HUES64 (cell line): Measurements from ENCODE around the gene NCR1.
"Not testable (repeated sequence)": the region's sequence is repeated elsewhere in the genome, so short reads cannot be mapped to it uniquely, and the experiment has no call there.

ENCODE experiments used
- H3K27ac ChIP-seq: 2 replicates; pipeline ENCODE4 v1.7.0; 2013; ENCODE audit warnings: low read depth, low read length, inconsistent platforms
- H3K27me3 ChIP-seq: 2 replicates; pipeline ENCODE4 v1.6.1; 2013; ENCODE audit warnings: mild to moderate bottlenecking, low read length; ENCODE audit not compliant: insufficient read depth
- H3K36me3 ChIP-seq: 2 replicates; pipeline ENCODE4 v1.6.1; 2013; ENCODE audit warnings: mild to moderate bottlenecking, low read length; ENCODE audit not compliant: insufficient read depth
- H3K4me1 ChIP-seq: 2 replicates; pipeline ENCODE4 v1.6.1; 2013; ENCODE audit warnings: mild to moderate bottlenecking, low read length, moderate library complexity; ENCODE audit not compliant: insufficient read depth
- H3K4me3 ChIP-seq: 2 replicates; pipeline ENCODE4 v1.5.1; 2013; ENCODE audit warnings: mild to moderate bottlenecking, low read length, moderate library complexity
- H3K9ac ChIP-seq: 2 replicates; pipeline ENCODE4 v1.6.1; 2013; ENCODE audit warnings: mild to moderate bottlenecking, low read depth, low read length
- H3K9me3 ChIP-seq: 2 replicates; pipeline ENCODE4 v1.6.1; 2013; ENCODE audit warnings: low read depth, low read length; ENCODE audit not compliant: insufficient read depth
- WGBS: fragments of 150-250, 120-280 bp; methylation state at CpG from one replicate; pipeline ENCODE4 v1.1.7; 2013; ENCODE audit warnings: missing lambda C conversion rate; 5-methylcytosine and 5-hydroxymethylcytosine counted together

NCR1 gene

DNA sequence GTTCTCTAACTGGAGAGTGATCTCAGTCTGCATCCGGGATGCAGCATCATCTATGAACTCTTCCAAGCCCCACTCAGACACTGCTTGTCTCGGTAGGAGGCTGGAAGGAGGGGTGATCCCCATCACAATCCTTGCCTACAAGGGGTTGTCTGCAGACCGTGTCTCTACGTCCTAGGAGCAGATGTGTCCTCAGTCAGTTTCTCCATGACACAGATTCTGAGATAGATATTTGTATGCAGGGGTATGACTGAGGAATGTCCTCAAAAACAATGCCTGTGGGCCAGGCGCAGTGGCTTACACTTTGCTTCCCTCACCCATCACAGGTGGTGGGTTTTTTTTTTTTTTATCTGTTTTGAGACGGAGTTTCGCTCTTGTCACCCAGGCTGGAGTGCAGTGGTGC lies 871 bp downstream of the NCR1 start:
- Histone ChIP-seq H3K4me1 (peaks cover 14% of the 10 kb centered on the region), H3K9ac (no peak overlapping the region), H3K9me3 (no peaks in the 10 kb centered on the region), H3K4me3 (no peak overlapping the region), H3K27ac (no peak overlapping the region), H3K27me3 (no peaks in the 10 kb centered on the region), H3K36me3 (no peaks in the 10 kb centered on the region)
- 91% methylated on average over 6 of the region's 7 CpGs for WGBS

DNA sequence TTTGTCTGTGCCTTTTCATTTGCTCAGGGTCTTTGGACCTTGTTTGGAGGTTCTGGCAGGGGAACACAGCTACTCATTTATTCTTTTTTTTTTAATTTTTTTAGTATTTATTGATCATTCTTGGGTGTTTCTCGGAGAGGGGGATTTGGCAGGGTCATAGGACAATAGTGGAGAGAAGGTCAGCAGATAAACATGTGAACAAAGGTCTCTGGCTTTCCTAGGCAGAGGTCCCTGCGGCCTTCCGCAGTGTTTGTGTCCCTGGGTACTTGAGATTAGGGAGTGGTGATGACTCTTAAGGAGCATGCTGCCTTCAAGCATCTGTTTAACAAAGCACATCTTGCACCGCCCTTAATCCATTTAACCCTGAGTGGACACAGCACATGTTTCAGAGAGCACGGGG lies 2.0 kb downstream of the NCR1 start:
- not testable (repeated sequence) for H3K4me3 ChIP-seq, H3K36me3 ChIP-seq, H3K9me3 ChIP-seq, H3K9ac ChIP-seq, H3K27ac ChIP-seq, H3K27me3 ChIP-seq
- no CpG with 5 or more reads among the region's 5 CpGs for WGBS
- H3K4me1 ChIP-seq, result peaks cover 14% of the 10 kb centered on the region

DNA sequence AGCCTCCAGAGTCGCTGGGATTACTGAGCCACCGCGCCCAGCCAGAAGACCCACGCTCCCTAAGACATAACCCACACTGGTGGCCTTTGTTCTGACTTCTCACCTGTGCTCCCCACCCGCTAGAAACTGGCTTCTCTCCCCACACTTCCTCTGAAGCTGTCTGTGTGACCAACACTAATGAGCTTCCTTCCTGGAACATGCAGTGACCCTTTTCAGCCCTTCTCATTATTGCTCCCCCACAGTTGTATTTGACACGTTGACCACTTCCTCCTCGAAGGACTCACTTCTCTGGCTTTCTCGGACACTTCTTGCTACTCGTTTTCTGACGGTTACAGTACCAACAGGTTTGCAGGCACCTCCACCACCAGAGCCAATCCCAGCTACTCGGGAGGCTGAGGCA lies 10.9 kb downstream of the NCR1 start:
- Histone ChIP-seq H3K9ac (no peak overlapping the region), H3K27me3 (no peaks in the 10 kb centered on the region), H3K4me3 (no peak overlapping the region), H3K36me3 (no peaks in the 10 kb centered on the region), H3K9me3 (no peaks in the 10 kb centered on the region), H3K27ac (no peak overlapping the region), H3K4me1 (no peaks in the 10 kb centered on the region)
- 92% methylated on average over 11 of the region's 11 CpGs for WGBS

DNA sequence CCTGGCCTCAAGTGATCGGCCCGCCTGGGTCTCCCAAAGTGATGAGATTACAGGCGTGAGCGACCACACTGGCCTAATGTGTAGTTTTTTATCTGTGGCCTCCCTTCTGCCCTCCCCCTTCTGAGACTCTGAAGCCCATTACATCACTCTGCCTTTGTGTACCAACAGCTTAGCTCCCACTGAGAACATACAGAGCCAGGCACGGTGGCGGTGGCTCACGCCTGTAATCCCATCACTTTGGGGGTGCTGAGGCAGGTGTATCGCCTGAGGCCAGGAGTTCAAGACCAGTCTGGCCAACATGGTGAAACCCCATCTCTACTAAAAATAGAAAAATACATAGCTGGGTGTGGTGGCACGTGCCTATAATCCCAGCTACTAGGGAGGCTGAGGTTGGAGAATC lies 12.6 kb downstream of the NCR1 start:
- H3K27ac ChIP-seq, result no peak overlapping the region
- no peaks in the 10 kb centered on the region for H3K27me3 ChIP-seq
- no peak overlapping the region for H3K4me3 ChIP-seq
- no peak overlapping the region for H3K9ac ChIP-seq
- H3K4me1 ChIP-seq, result no peaks in the 10 kb centered on the region
- WGBS, result 86% methylated on average over 9 of the region's 9 CpGs
- no peaks in the 10 kb centered on the region for H3K36me3 ChIP-seq
- no peaks in the 10 kb centered on the region for H3K9me3 ChIP-seq

DNA sequence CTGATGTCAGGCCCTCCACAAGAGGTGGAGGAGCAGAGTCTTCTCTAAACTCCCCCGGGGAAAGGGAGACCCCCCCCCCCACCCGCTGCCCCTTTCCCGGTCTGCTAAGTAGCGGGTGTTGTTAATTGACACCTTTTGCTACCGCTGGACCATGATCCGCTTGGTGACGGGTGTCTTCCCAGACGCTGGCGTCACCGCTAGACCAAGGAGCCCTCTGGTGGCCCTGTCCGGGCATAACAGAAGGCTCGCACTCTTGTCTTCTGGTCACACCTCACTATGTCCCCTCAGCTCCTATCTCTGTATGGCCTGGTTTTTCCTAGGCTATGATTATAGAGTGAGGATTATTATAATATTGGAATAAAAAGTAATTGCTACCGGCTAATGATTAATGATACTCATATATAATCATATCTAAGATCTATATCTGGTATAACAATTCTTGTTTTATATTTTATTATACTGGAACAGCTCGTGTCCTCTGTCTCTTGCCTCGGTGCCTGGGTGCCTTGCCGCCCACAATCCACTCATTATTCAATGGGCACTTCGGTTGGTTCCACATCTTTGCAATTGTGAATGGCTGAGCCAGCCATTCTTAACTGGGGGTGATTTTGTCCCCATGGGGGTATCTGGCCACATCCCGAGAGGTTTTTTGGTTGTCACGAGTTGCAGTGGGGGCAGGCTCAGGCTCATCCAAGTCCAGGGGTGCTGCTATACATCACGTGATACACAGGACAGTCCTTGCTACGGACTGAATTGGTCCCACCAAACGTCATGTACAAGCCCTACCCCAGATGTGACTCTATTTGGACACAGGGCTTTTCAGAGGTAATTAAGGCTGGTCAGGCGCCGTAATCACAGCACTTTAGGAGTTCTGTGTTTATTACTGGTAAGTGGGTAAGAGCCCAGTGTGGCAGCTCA lies 14.0 kb downstream of the NCR1 start:
- H3K4me1 ChIP-seq, H3K27ac ChIP-seq: not testable (repeated sequence)
- 59% methylated on average over 17 of the region's 24 CpGs for WGBS

DNA sequence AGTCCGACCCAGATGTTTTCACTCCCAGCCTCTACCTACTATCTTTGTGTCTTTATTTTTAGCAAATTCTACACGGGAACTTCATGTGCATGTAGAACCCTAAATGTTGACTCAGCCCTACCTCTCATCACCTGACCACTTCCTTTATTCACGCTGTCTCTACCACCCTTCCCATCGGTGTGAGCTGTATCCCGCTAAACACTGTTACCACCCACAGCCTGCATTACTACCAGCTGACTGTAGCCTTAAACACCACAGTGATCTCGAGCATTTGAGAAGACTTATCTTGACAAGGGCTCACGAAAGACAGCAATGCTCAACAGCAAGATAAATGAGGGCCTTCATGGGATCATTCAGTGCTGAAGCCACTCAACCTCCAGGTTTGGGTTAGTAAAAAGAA lies 15.1 kb downstream of the NCR1 start:
- H3K9ac ChIP-seq, result no peak overlapping the region
- H3K9me3 ChIP-seq, result no peaks in the 10 kb centered on the region
- H3K4me1 ChIP-seq, result no peaks in the 10 kb centered on the region
- no peak overlapping the region for H3K4me3 ChIP-seq
- H3K27me3 ChIP-seq, result no peaks in the 10 kb centered on the region
- no peak overlapping the region for H3K27ac ChIP-seq
- no peaks in the 10 kb centered on the region for H3K36me3 ChIP-seq
- 91% methylated on average over 7 of the region's 7 CpGs for WGBS

More for the DNA sequence above, 14.0 kb downstream of the NCR1 start:
- H3K9ac ChIP-seq, H3K36me3 ChIP-seq, H3K27me3 ChIP-seq, H3K4me3 ChIP-seq, H3K9me3 ChIP-seq: not testable (repeated sequence)

DNA sequence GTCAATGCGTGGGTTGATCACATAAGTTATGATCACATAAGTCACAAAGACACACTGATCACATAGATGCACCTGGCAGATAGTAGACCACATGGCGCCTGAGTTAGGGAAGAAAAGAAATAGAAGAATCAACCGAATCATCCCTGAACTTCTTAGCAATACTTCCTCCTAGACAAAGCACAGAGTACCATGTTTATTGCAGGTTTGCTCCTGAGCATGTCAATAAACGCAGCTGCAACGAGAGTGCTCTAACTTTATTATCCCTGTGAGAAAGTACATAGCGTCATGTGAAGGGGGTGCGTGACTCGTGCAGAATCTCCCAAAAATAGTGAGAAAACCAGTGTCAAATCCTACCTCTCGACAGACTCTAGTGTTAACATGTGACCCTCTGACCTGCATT lies 17.3 kb downstream of the NCR1 start:
- no peaks in the 10 kb centered on the region for H3K27me3 ChIP-seq
- H3K27ac ChIP-seq, result no peak overlapping the region
- 91% methylated on average over 9 of the region's 9 CpGs for WGBS
- H3K4me3 ChIP-seq, result no peak overlapping the region
- H3K9me3 ChIP-seq, result peaks cover 9% of the 10 kb centered on the region
- H3K36me3 ChIP-seq, result no peaks in the 10 kb centered on the region
- no peak overlapping the region for H3K9ac ChIP-seq
- no peaks in the 10 kb centered on the region for H3K4me1 ChIP-seq

DNA sequence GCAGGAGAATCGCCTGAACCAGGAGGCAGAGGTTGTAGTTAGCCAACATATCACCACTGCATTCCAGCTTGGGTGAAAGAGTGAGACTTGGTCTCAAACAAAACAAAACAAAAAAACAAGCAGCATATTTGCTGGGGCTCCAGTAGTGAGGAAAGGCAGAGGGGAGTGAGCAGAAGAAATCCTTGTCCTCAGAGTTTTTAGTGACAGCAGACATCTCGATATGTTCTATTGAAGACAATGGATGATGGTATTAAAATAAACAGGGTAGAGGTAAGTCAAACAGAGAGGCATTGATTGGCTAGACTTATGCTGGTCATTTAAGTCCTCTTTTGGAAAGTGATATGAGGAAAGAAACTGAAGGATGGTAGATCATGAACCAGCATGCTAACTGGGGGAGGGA lies 22.4 kb downstream of the NCR1 start:
- Histone ChIP-seq H3K36me3 (no peaks in the 10 kb centered on the region), H3K27ac (no peak overlapping the region), H3K9me3 (peaks cover 12% of the 10 kb centered on the region), H3K4me1 (no peaks in the 10 kb centered on the region), H3K9ac (no peak overlapping the region), H3K27me3 (no peaks in the 10 kb centered on the region), H3K4me3 (no peak overlapping the region)
- WGBS, result 97% methylated on average over 2 of the region's 2 CpGs

DNA sequence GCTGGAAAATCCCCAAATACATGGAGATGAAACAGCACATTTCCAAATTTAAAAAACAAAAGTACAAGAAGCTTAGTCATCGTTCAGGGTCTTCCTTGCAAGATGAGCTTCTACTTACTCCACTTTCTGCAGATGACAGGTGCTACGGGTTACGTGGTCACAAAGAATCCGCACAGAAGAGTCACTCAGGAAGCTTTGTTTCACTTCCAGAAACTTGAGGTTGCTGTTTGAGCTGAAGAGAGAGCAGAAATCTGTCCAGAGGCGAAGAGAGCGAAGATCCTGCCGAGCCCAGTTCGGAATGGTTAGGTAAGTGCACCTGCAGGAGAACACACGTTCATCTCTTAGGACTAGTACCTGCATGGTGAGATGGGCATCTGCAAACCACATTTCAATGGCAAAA lies 32.0 kb downstream of the NCR1 start:
- no peak overlapping the region for H3K4me3 ChIP-seq
- H3K9ac ChIP-seq, result no peak overlapping the region
- WGBS, result 91% methylated on average over 9 of the region's 9 CpGs
- no peaks in the 10 kb centered on the region for H3K27me3 ChIP-seq
- no peaks in the 10 kb centered on the region for H3K4me1 ChIP-seq
- no peaks in the 10 kb centered on the region for H3K36me3 ChIP-seq
- H3K9me3 ChIP-seq, result no peaks in the 10 kb centered on the region
- H3K27ac ChIP-seq, result no peak overlapping the region

DNA sequence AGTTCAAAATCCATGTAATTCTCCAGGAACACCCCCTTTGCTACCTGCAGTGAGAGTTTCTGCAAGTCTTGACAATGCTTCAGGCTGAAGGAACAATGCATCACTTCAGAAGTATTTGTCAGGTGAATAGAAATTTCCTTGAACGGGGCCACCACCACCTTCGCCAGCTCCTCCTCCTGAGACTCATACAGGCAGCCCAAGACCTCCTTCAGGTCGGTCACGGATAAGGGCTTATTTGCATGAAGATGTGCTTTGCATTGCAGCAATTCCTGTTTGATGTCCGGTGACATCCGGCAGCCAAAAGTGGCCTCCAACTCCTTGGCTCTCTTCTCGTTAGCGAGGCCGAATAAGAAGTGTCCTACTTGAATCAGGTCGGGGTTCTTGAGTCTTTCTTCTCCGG lies 33.0 kb downstream of the NCR1 start:
- Histone ChIP-seq H3K27ac (no peak overlapping the region), H3K9ac (no peak overlapping the region), H3K4me3 (no peak overlapping the region)

DNA sequence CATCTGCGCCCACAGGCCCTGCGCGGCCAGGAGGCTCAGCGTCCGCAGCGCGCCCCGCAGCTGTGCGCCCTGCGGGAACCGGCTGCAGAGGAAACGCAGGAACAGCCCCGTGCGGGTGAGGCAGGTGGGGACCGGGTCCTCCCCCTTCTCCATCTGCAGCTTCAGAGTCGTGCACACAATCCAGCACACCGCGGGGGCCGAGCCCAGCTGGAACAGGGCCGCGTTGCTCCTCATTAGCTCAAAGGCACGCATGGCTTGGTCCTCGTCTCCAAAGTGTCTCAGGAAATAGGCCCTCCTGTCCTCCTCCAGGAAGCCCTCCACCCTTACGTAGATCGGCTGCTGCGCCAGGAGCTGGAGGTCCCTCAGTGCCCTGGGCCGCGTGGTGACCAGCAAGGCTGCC lies 33.6 kb downstream of the NCR1 start:
- not testable (repeated sequence) for H3K9me3 ChIP-seq, H3K27ac ChIP-seq, H3K27me3 ChIP-seq, H3K36me3 ChIP-seq, H3K4me1 ChIP-seq, H3K9ac ChIP-seq, H3K4me3 ChIP-seq
- 93% methylated on average over 7 of the region's 28 CpGs for WGBS

More for the DNA sequence above, 33.0 kb downstream of the NCR1 start:
- Histone ChIP-seq H3K27me3 (no peaks in the 10 kb centered on the region), H3K4me1 (no peaks in the 10 kb centered on the region), H3K36me3 (no peaks in the 10 kb centered on the region), H3K9me3 (no peaks in the 10 kb centered on the region)
- 86% methylated on average over 11 of the region's 11 CpGs for WGBS
